Keratinocyte (primary cell): ENCODE data around the gene GOLGA6A. TPM values are rescaled to one million over a fixed set of nuclear protein-coding genes. Genes with fewer than 3 reads are reported as not detected.

Experiments
- DNase-seq: peaks from one replicate; pipeline ENCODE4 v3.0.0-alpha.2; 2011; ENCODE audit warnings: low read depth, missing footprints, low spot score
- FAIRE-seq: peaks from 2 replicates; lab custom pipeline; 2011; peaks lifted over from hg19 to GRCh38; lab: Jason Lieb, UNC
- H2AFZ ChIP-seq: 2 replicates; pipeline ENCODE4 v1.6.0; 2012; ENCODE audit warnings: low read length, control low read depth, inconsistent platforms; ENCODE audit not compliant: control insufficient read depth
- H3K27ac ChIP-seq: 2 replicates; pipeline ENCODE4 v1.5.1; 2011; ENCODE audit warnings: low read length; ENCODE audit not compliant: control insufficient read depth, insufficient read depth
- H3K27me3 ChIP-seq: 3 replicates; pipeline ENCODE4 v1.6.0; 2011; ENCODE audit warnings: low read length; ENCODE audit not compliant: control insufficient read depth, insufficient read depth; ENCODE audit errors: extremely low read depth
- H3K36me3 ChIP-seq, 2 experiments: 2 replicates in 1 of 2; 3 replicates in 1 of 2; pipeline ENCODE4 v1.5.1; 2011; ENCODE audit warnings: low read length in 2 of 2, mild to moderate bottlenecking in 1 of 2; ENCODE audit not compliant: control insufficient read depth in 2 of 2, insufficient read depth in 2 of 2; ENCODE audit errors: extremely low read depth in 1 of 2
- H3K4me1 ChIP-seq: 3 replicates; pipeline ENCODE4 v1.5.1; 2011; ENCODE audit warnings: low read length; ENCODE audit not compliant: control insufficient read depth, insufficient read depth; ENCODE audit errors: extremely low read depth
- H3K4me2 ChIP-seq: 3 replicates; pipeline ENCODE4 v1.6.0; 2011; ENCODE audit warnings: low read depth, low read length; ENCODE audit not compliant: control insufficient read depth, insufficient read depth; ENCODE audit errors: extremely low read depth
- H3K4me3 ChIP-seq, 3 experiments: fragments of 200-600 bp in 1 of 3; sonication (generic) in 1 of 3; 2 replicates in 2 of 3; 3 replicates in 1 of 3; pipeline ENCODE4 v1.5.1; 2011 to 2016; ENCODE audit warnings: low read length in 3 of 3, mild to moderate bottlenecking in 3 of 3, control low read depth in 2 of 3, inconsistent platforms in 1 of 3, low read depth in 1 of 3, mixed read lengths in 1 of 3, mixed run types in 1 of 3, moderate library complexity in 1 of 3; ENCODE audit not compliant: control insufficient read depth in 2 of 3, insufficient read depth in 2 of 3; ENCODE audit errors: extremely low read depth in 1 of 3
- H3K79me2 ChIP-seq: 2 replicates; pipeline ENCODE4 v1.6.0; 2012; ENCODE audit warnings: low read length; ENCODE audit not compliant: control insufficient read depth, insufficient read depth
- H3K9ac ChIP-seq: 3 replicates; pipeline ENCODE4 v1.6.0; 2011; ENCODE audit warnings: low read length; ENCODE audit not compliant: control insufficient read depth, insufficient read depth; ENCODE audit errors: extremely low read depth
- H3K9me1 ChIP-seq: 3 replicates; pipeline ENCODE4 v1.6.0; 2011; ENCODE audit warnings: low read length; ENCODE audit not compliant: control insufficient read depth, insufficient read depth; ENCODE audit errors: extremely low read depth
- H3K9me3 ChIP-seq: 2 replicates; pipeline ENCODE4 v1.5.1; 2012; ENCODE audit warnings: low read depth, low read length; ENCODE audit not compliant: control insufficient read depth
- H4K20me1 ChIP-seq: 3 replicates; pipeline ENCODE4 v1.6.0; 2011; ENCODE audit warnings: low read length; ENCODE audit not compliant: control insufficient read depth, insufficient read depth; ENCODE audit errors: extremely low read depth
- CTCF ChIP-seq, 3 experiments: IDR thresholded peaks in 1 of 3; conservative IDR thresholded peaks in 1 of 3; optimal IDR thresholded peaks in 1 of 3; 2 replicates in 2 of 3; 3 replicates in 1 of 3; pipeline versions ENCODE3 to v1.5.1; 2011; ENCODE audit warnings: low read length in 3 of 3, mild to moderate bottlenecking in 3 of 3, moderate library complexity in 2 of 3, control low read depth in 1 of 3, inconsistent platforms in 1 of 3; ENCODE audit not compliant: insufficient read depth in 2 of 3; ENCODE audit errors: extremely low read depth in 1 of 3
- EZH2 ChIP-seq: IDR thresholded peaks from one replicate; pipeline ENCODE4 v1.6.1; 2012; ENCODE audit warnings: inconsistent platforms, mild to moderate bottlenecking, low read length, moderate library complexity
- dilution Hi-C: fragments of 300-500 bp; cut with MboI; formaldehyde crosslinking; loops from one replicate; pipeline ENCODE4 v1.7.0; 2020; ENCODE audit warnings: low sequenced_read_pairs; ENCODE audit not compliant: extremely low pct_ligation_motif_present
- polyA plus RNA-seq, 5 experiments: library from polyadenylated mRNA; depleted of rRNA in 3 of 5; stranded (reverse) in 3 of 5; stranded (forward) in 1 of 5; unstranded in 1 of 5; fragments of >200 nt; gene quantifications; 1 replicate in 1 of 5; 2 replicates in 3 of 5; 3 replicates in 1 of 5; pipeline versions ENCODE4 v1.2.1 to v1.2.3, GENCODE V29; 2011 to 2012; ENCODE audit warnings: missing spikeins in 2 of 5, low read depth in 1 of 5, low replicate concordance in 1 of 5

GOLGA6A gene
- polyA plus RNA-seq, 1 donor (not counting 4 experiments of a cell fraction or from before 2014, with no cell fraction given), result not detected

- Histone ChIP-seq H3K4me1 (peaks cover 15% of the 10 kb centered on the region), H2AFZ (no peak overlapping the region), H4K20me1 (no peaks in the 10 kb centered on the region), H3K27ac (no peak overlapping the region), H3K9ac (no peak overlapping the region), H3K4me2 (peak overlapping the region; percentile 46), H3K9me1 (no peaks in the 10 kb centered on the region), H3K79me2 (no peaks in the 10 kb centered on the region), H3K36me3 (no peaks in the 10 kb centered on the region), H3K9me3 (no peaks in the 10 kb centered on the region), H3K4me3 (no peak overlapping the region), H3K27me3 (no peaks in the 10 kb centered on the region)
- no peak for FAIRE-seq
- DNase-seq, result no peak
- TF ChIP-seq EZH2 (no peak), CTCF (optimal IDR thresholded peaks at IDR 0.05 in 1 of 3, IDR thresholded peaks at IDR 0.05 in 1 of 3, conservative IDR thresholded peaks at IDR 0.05 in 1 of 3; ENCODE audit: extremely low read depth in 1 of 3, insufficient read depth in 2 of 3, low read length in 3 of 3) (no peak)
- dilution Hi-C loops, result no loop called here
Measured at GRCh38 chr15:74050556-74051234, 31.7 kb downstream of the GOLGA6A start.

GRCh38 chr15:74050127-74050526 is 32.2 kb downstream of the GOLGA6A start:
- Histone ChIP-seq H3K4me2 (no peak overlapping the region), H2AFZ (no peak overlapping the region), H3K27ac (no peak overlapping the region), H3K4me3 (no peak overlapping the region), H3K9me1 (no peaks in the 10 kb centered on the region), H3K36me3 (no peaks in the 10 kb centered on the region), H4K20me1 (peaks cover 5% of the 10 kb centered on the region), H3K9ac (no peak overlapping the region), H3K27me3 (no peaks in the 10 kb centered on the region), H3K79me2 (no peaks in the 10 kb centered on the region), H3K4me1 (peaks cover 15% of the 10 kb centered on the region), H3K9me3 (no peaks in the 10 kb centered on the region)
- TF ChIP-seq CTCF (optimal IDR thresholded peaks at IDR 0.05 in 1 of 3, IDR thresholded peaks at IDR 0.05 in 1 of 3, conservative IDR thresholded peaks at IDR 0.05 in 1 of 3; ENCODE audit: extremely low read depth in 1 of 3, insufficient read depth in 2 of 3, low read length in 3 of 3), result no peak
- no peak for TF ChIP-seq EZH2
- FAIRE-seq (no peak), DNase-seq (no peak)
- dilution Hi-C loops, result no loop called here
